Neuronal stem cell (in vitro differentiated cells): ENCODE measurements around the gene BCKDHB.
A peak's percentile ranks its signal among the peaks of the same experiment; 100 is the strongest.

Experiments
- DNase-seq: peaks from one replicate; pipeline ENCODE4 v3.0.0-alpha.2; 2013; ENCODE audit warnings: low spot score
- H2AFZ ChIP-seq: one replicate; pipeline ENCODE4 v1.6.1; 2013; ENCODE audit warnings: mild to moderate bottlenecking, low read length, inconsistent platforms
- H2AK5ac ChIP-seq: 2 replicates; pipeline ENCODE4 v1.6.1; 2013; ENCODE audit warnings: low read depth, mild to moderate bottlenecking, inconsistent platforms, low read length, moderate library complexity, mixed read lengths
- H2BK120ac ChIP-seq: 2 replicates; pipeline ENCODE4 v1.6.1; 2013; ENCODE audit warnings: low read depth, mild to moderate bottlenecking, inconsistent platforms, low read length, moderate library complexity, mixed read lengths
- H2BK12ac ChIP-seq: one replicate; pipeline ENCODE4 v1.6.1; 2013; ENCODE audit warnings: low read length, inconsistent platforms
- H2BK15ac ChIP-seq: 2 replicates; pipeline ENCODE4 v1.6.1; 2013; ENCODE audit warnings: mild to moderate bottlenecking, low read length, inconsistent platforms, mixed read lengths
- H2BK5ac ChIP-seq: one replicate; pipeline ENCODE4 v1.6.1; 2013; ENCODE audit warnings: inconsistent platforms, mild to moderate bottlenecking, low read length, moderate library complexity
- H3K14ac ChIP-seq: one replicate; pipeline ENCODE4 v1.6.1; 2013; ENCODE audit warnings: low read length, inconsistent platforms
- H3K18ac ChIP-seq: 2 replicates; pipeline ENCODE4 v1.6.1; 2013; ENCODE audit warnings: low read length, inconsistent platforms
- H3K23ac ChIP-seq: 2 replicates; pipeline ENCODE4 v1.6.1; 2013; ENCODE audit warnings: low read depth, mild to moderate bottlenecking, mixed read lengths, low read length, inconsistent platforms; ENCODE audit not compliant: poor library complexity
- H3K27ac ChIP-seq: replicated peaks from 3 replicates; pipeline ENCODE4 v1.5.1; 2013; ENCODE audit warnings: low read length, inconsistent platforms
- H3K27me3 ChIP-seq, 3 experiments: 2 replicates each; pipeline ENCODE4 v1.6.1; 2013; ENCODE audit warnings: low read length in 3 of 3, mild to moderate bottlenecking in 2 of 3, inconsistent platforms in 1 of 3, low read depth in 1 of 3, mixed read lengths in 1 of 3, moderate library complexity in 1 of 3; ENCODE audit not compliant: control insufficient read depth in 3 of 3, insufficient read depth in 3 of 3
- H3K36me3 ChIP-seq, 2 donors: replicated peaks in 1 of 2; 2 replicates each; pipeline ENCODE4 v1.6.1; 2013; ENCODE audit warnings: low read length in 2 of 2; ENCODE audit not compliant: control insufficient read depth in 2 of 2, insufficient read depth in 2 of 2
- H3K4ac ChIP-seq: 2 replicates; pipeline ENCODE4 v1.6.1; 2013; ENCODE audit warnings: inconsistent platforms, mild to moderate bottlenecking, low read length, moderate library complexity
- H3K4me1 ChIP-seq, 2 donors: 1 replicate in 1 of 2; 2 replicates in 1 of 2; pipeline ENCODE4 v1.6.1; 2013; ENCODE audit warnings: low read length in 2 of 2, low read depth in 1 of 2; ENCODE audit not compliant: control insufficient read depth in 2 of 2, insufficient read depth in 1 of 2
- H3K4me2 ChIP-seq: one replicate; pipeline ENCODE4 v1.6.1; 2013; ENCODE audit warnings: mild to moderate bottlenecking, low read length, inconsistent platforms; ENCODE audit not compliant: insufficient read depth, poor library complexity, severe bottlenecking
- H3K4me3 ChIP-seq, 2 donors: 2 replicates each; pipeline ENCODE4 v1.5.1; 2013; ENCODE audit warnings: low read length in 2 of 2, mild to moderate bottlenecking in 2 of 2, inconsistent platforms in 1 of 2, moderate library complexity in 1 of 2
- H3K79me1 ChIP-seq: one replicate; pipeline ENCODE4 v1.6.1; 2013; ENCODE audit warnings: low read depth, mild to moderate bottlenecking, inconsistent platforms, low read length, moderate library complexity
- H3K9ac ChIP-seq: one replicate; pipeline ENCODE4 v1.6.1; 2013; ENCODE audit warnings: mild to moderate bottlenecking, low read depth, low read length, inconsistent platforms; ENCODE audit not compliant: poor library complexity
- H3K9me3 ChIP-seq, 2 donors: replicated peaks in 1 of 2; 2 replicates each; pipeline versions ENCODE3 to v1.6.1; 2013; ENCODE audit warnings: low read length in 2 of 2, mild to moderate bottlenecking in 2 of 2, inconsistent platforms in 1 of 2, low read depth in 1 of 2, mixed read lengths in 1 of 2, moderate library complexity in 1 of 2; ENCODE audit not compliant: control insufficient read depth in 2 of 2, insufficient read depth in 1 of 2
- H4K8ac ChIP-seq: one replicate; pipeline ENCODE4 v1.6.1; 2013; ENCODE audit warnings: low read depth, mild to moderate bottlenecking, inconsistent platforms, low read length, moderate library complexity
- H4K91ac ChIP-seq: one replicate; pipeline ENCODE4 v1.6.1; 2013; ENCODE audit warnings: low read length, low read depth, mild to moderate bottlenecking, inconsistent platforms; ENCODE audit not compliant: poor library complexity
- WGBS, 2 donors: extraction: QIAGEN DNeasy Blood & Tissue Kit; methylation state at CpG; one replicate each; pipeline ENCODE4 v1.1.7; 2013; ENCODE audit warnings: missing lambda C conversion rate in 2 of 2, mixed read lengths in 1 of 2; ENCODE audit not compliant: insufficient read length in 2 of 2, insufficient replicate concordance in 1 of 2; ENCODE audit errors: extremely low coverage in 2 of 2; 5-methylcytosine and 5-hydroxymethylcytosine counted together

BCKDHB gene

GRCh38 chr6:80256691-80257090 lies 150.2 kb downstream of the BCKDHB start:
- no peak overlapping the region for H4K91ac ChIP-seq
- no peak overlapping the region for H3K9ac ChIP-seq
- no peak for DNase-seq
- no peak overlapping the region for H3K18ac ChIP-seq
- no peak overlapping the region for H2BK5ac ChIP-seq
- H3K79me1 ChIP-seq = no peaks in the 10 kb centered on the region
- no peaks in the 10 kb centered on the region for H3K9me3 ChIP-seq
- peaks cover 0 to 2% of the 10 kb centered on the region in 2 donors for H3K4me1 ChIP-seq
- H3K4me3 ChIP-seq = no peak overlapping the region
- no peak overlapping the region for H3K14ac ChIP-seq
- no peak overlapping the region for H2BK12ac ChIP-seq
- no peak overlapping the region for H2BK120ac ChIP-seq
- H3K23ac ChIP-seq = no peak overlapping the region
- no peak overlapping the region for H3K4me2 ChIP-seq
- H2BK15ac ChIP-seq = no peak overlapping the region
- H3K36me3 ChIP-seq = peaks cover 0 to 2% of the 10 kb centered on the region in 2 donors
- no peak overlapping the region for H3K4ac ChIP-seq
- no peaks in the 10 kb centered on the region for H3K27me3 ChIP-seq
- H3K27ac ChIP-seq = no peak overlapping the region
- no peak overlapping the region for H4K8ac ChIP-seq
- no peak overlapping the region for H2AK5ac ChIP-seq
- H2AFZ ChIP-seq = no peak overlapping the region

- Histone ChIP-seq H4K91ac (no peak overlapping the region), H2BK120ac (no peak overlapping the region), H3K4me3 (no peak overlapping the region), H3K9ac (no peak overlapping the region), H3K4ac (peak overlapping the region; percentile 17), H2BK12ac (no peak overlapping the region), H3K79me1 (no peaks in the 10 kb centered on the region), H3K4me1 (peaks cover 0 to 2% of the 10 kb centered on the region in 2 donors), H3K9me3 (no peaks in the 10 kb centered on the region), H3K36me3 (peaks cover 0 to 2% of the 10 kb centered on the region in 2 donors), H3K23ac (no peak overlapping the region), H2BK5ac (no peak overlapping the region), H2AFZ (no peak overlapping the region), H3K27me3 (no peaks in the 10 kb centered on the region), H2BK15ac (no peak overlapping the region), H3K14ac (no peak overlapping the region), H3K4me2 (no peak overlapping the region), H2AK5ac (no peak overlapping the region), H3K18ac (no peak overlapping the region), H3K27ac (no peak overlapping the region), H4K8ac (no peak overlapping the region)
- DNase-seq = no peak
- WGBS, 2 donors = no CpG with 5 or more reads among the region's 4 CpGs
Observed at GRCh38 chr6:80259118-80259517, 152.6 kb downstream of the BCKDHB start.

GRCh38 chr6:80263585-80263984 lies 157.1 kb downstream of the BCKDHB start:
- no CpG with 5 or more reads among the region's 3 CpGs for WGBS, 2 donors
- no peaks in the 10 kb centered on the region for H3K9me3 ChIP-seq
- no peak overlapping the region for H3K4ac ChIP-seq
- H3K14ac ChIP-seq = no peak overlapping the region
- no peak overlapping the region for H4K91ac ChIP-seq
- no peak overlapping the region for H2AK5ac ChIP-seq
- no peaks in the 10 kb centered on the region for H3K27me3 ChIP-seq
- H2AFZ ChIP-seq = no peak overlapping the region
- no peak overlapping the region for H3K9ac ChIP-seq
- no peak overlapping the region for H4K8ac ChIP-seq
- no peak overlapping the region for H3K18ac ChIP-seq
- no peak overlapping the region for H2BK15ac ChIP-seq
- H3K4me3 ChIP-seq = no peak overlapping the region
- no peak overlapping the region for H2BK12ac ChIP-seq
- H3K79me1 ChIP-seq = no peaks in the 10 kb centered on the region
- DNase-seq = no peak
- H2BK5ac ChIP-seq = no peak overlapping the region
- peaks cover 0 to 2% of the 10 kb centered on the region in 2 donors for H3K36me3 ChIP-seq
- no peak overlapping the region for H3K23ac ChIP-seq
- no peak overlapping the region for H3K27ac ChIP-seq
- H3K4me1 ChIP-seq = no peaks in the 10 kb centered on the region
- H2BK120ac ChIP-seq = no peak overlapping the region
- no peak overlapping the region for H3K4me2 ChIP-seq

- Histone ChIP-seq H4K91ac (no peak overlapping the region), H2AK5ac (no peak overlapping the region), H3K9ac (no peak overlapping the region), H3K4ac (no peak overlapping the region), H3K27me3 (no peaks in the 10 kb centered on the region), H3K18ac (no peak overlapping the region), H2BK12ac (no peak overlapping the region), H3K4me1 (peaks cover 0 to 1% of the 10 kb centered on the region in 2 donors), H2BK15ac (no peak overlapping the region), H3K14ac (no peak overlapping the region), H3K23ac (no peak overlapping the region), H3K4me2 (no peak overlapping the region), H3K4me3 (no peak overlapping the region), H3K27ac (no peak overlapping the region), H3K36me3 (peaks cover 0 to 1% of the 10 kb centered on the region in 2 donors), H2BK120ac (no peak overlapping the region), H2BK5ac (no peak overlapping the region), H2AFZ (no peak overlapping the region), H3K79me1 (no peaks in the 10 kb centered on the region), H4K8ac (no peak overlapping the region), H3K9me3 (no peaks in the 10 kb centered on the region)
- WGBS, 2 donors = no CpG with 5 or more reads among the region's 10 CpGs
- DNase-seq = no peak
Observed at GRCh38 chr6:80268865-80269730, 162.6 kb downstream of the BCKDHB start.
